SK-MEL-5 (cell line): ENCODE measurements around the gene ERBB4. TPM values are rescaled to one million over a fixed set of nuclear protein-coding genes. Genes with fewer than 3 reads are reported as not detected.

ENCODE experiments used
- DNase-seq: peaks from one replicate; pipeline ENCODE4 v3.0.0-alpha.2; 2016; ENCODE audit warnings: low read depth, low spot score
- in situ Hi-C: cut with HindIII; loops from 2 replicates; pipeline ENCODE4 v1.10.0; 2016; ENCODE audit warnings: low sequenced_read_pairs, high pct_unique_total_duplicates, low pct_unique_long_range_greater_than_20kb
- total RNA-seq: library from RNA; depleted of rRNA; stranded (reverse); fragments of >200 nt; shearing (Covaris generic); gene quantifications from 2 replicates; pipeline ENCODE4 v1.2.3, GENCODE V29; 2014

The ERBB4 gene
- total RNA-seq, 1 experiment from 2014 or later = 0.32 TPM

DNA sequence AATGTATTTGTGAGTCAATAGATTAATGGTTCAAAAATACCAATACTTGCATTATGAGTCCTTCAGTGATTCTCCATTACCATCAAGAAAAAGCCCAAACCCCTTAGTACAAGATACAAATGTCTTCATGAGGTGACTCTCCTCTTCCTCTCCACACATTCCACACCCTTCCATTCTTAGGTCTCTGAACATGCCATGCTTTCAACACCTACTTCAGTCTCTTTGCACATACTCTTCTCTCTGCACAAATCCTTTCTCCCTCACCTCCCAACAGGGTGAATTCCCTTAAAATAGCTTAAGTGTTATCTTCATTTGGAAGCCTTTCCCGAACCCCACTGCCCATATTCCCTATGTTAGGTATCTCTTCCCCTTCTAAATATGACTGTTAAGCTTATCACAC is 131.9 kb downstream of the ERBB4 start:
- in situ Hi-C loops = no loop called here
- DNase-seq = no peak

DNA sequence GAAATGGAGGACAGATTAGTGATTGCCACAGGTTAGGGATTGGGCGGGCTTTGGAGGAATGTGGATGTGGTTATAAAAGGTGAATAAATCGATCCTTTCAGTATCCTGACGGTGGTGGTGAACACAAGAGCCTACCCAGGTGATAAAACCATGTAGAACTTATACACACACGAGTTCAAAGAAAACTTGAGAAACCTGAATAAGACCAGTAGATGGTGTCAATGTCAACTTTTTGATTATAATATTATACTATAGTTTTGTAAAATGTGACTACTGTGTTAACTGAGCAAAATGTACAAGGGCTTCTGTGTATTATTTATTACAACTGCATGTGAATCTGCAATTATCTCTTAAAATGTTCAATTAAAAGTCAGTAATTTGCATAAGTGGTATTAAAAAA is 136.3 kb downstream of the ERBB4 start:
- in situ Hi-C loops = no loop called here
- DNase-seq = peak; percentile 45

DNA sequence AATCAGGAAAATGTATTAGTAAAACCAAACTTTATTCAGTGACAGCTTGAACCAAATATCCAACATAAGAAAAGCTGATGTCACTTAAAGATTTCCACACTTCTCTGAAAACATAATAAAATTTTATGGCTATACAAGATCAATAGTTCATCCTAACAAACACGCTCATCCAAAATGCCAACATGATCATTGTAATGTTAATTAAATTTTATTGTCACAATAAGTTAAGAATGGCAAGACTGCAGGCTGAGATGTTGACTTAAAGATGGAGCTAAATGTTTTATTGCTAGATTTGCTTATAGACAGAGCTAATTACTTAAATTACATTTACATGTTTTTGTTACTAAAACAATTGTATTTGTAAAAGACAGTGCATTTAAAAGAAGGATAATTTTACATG is 140.3 kb downstream of the ERBB4 start:
- no peak for DNase-seq
- in situ Hi-C loops = no loop called here

DNA sequence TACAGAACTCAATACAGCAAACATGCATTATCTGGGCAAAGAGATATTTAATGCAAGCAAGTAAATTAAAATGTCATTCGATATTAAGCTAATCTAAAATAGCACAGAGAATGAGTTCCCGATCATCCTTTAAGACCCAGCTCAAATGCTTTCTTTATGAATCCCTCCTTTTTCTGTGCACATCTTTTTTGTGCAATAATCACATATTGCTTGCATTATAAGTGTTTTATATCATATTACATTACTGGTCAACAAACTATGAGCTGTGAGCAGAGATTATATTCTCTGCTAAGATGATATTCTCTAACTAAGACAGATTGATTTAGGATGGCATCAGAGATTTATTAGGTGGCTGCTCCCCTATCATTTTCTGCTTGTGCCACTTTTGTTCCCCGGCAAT is 146.1 kb downstream of the ERBB4 start:
- in situ Hi-C loops = no loop called here
- no peak for DNase-seq

DNA sequence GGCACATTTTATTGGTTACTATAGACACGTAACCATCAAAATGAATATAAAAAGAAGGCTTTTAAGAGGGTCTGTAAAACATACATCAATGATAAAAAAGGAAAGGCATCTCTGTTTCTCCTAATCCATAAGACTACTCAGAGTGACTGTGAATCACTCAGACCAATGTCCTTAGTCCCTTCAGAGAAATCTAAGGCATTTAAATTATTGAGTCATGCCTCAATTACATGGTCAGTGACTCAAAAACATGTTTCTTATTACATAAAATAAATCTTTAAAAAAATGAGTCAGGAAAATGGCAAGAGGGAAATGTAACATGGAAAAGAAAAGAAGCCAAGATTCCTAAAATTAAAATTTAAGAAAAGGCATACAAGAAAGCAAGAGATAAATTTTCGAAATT is 146.6 kb downstream of the ERBB4 start:
- DNase-seq = no peak
- in situ Hi-C loops = no loop called here

DNA sequence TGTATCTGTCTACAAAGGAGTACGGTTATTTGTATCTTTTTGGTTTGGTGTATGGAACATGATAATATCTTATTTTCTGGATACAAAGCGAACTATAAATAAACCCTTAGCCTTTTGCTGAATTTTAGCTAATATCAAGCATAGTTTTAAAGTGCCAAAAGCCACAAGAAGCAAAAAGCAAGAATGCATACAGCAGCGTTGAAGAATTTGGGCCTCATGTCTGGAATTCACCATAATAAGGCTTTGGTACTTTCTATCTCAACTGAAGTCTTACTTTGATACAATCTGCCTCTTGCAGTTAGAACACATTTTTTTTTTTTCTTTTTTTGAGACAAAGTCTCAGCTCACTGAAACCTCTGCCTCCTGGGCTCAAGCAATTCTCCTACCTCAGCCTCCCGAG is 151.5 kb downstream of the ERBB4 start:
- DNase-seq = no peak
- in situ Hi-C loops = no loop called here

DNA sequence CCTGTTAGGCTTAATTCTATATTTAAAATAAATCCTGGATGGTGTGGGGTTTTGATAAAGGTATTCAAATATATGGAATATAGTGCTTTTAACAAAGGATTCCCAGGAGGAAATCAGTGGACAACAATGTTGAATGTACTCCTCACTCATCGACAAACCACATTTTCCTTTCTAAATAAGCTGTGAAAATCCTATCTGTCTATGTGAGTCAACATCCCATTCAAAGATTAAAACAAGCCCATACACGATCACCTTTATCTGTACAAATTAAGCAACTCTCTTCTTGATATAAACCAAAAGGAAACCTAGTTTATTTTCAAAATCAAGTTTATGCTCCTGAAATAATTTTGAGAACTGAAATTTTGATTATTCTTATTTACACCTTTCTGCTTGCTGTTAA is 153.4 kb downstream of the ERBB4 start:
- in situ Hi-C loops = no loop called here
- DNase-seq = no peak

DNA sequence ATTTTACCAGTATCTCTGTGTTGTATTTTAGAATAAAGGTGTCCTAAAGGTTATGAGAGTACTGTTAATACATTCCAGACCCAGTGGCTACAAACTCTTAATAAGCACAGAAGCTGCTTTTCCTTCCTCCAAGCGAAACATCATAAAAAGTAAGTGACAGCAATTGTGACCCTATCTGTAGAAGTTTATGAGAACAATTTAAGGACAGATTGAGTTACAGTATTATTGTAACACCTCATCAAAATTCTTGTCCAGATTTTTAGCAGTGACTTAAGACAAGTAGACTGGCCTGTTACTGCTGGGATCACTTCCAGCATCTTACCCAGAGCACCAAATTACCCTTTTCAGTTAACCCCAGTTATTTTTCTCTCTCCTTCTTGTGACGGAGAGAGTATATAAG is 154.6 kb downstream of the ERBB4 start:
- in situ Hi-C loops = no loop called here
- no peak for DNase-seq

DNA sequence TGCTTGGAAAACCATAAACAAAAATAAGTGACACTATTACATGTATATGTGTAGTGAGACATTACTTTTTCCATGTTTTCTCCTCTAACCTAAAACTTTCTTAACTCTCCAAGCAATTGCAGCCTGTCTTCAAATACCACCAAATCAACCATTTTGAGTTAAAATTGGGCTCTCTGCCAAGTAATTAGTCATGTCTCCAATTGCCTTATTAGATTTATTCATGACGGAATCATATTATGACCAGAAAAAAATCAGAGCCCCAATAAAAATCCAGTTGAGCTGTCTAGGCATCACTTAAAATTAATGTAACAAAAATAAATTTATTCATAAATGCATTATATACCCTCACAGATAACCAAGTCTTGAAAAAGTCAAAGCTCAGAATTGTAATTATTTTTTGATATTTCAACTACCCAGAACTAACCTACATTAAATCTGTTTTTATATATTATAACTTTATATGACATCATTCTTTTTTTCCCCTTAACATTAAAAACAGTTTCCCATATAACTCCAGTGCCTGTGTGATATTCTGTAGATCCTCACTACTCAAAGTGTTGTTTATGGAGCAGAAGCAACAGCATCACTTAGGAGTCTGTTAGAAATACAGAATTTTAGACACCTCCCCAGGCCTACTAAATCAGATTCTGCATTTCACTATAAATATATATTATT is 157.0 kb downstream of the ERBB4 start:
- no peak for DNase-seq
- in situ Hi-C loops = no loop called here

DNA sequence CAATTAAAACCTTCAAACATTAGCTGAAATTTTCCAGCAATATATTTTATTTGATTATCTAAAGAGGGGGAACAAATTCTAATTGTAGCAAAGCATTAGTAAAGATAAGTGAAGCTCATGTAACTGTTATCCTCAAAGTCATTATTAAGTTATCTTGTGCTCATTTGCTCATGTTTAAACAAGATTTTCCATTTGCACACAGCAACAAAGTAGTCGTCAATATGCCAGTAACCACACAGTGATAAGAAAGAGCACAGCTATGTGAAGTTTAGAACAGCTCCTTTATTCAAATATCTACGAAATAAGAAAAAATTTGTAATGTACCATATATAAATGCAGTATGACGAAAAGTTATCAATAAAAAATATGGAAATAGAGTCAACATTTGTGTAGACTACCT is 159.5 kb downstream of the ERBB4 start:
- in situ Hi-C loops = no loop called here
- DNase-seq = no peak

DNA sequence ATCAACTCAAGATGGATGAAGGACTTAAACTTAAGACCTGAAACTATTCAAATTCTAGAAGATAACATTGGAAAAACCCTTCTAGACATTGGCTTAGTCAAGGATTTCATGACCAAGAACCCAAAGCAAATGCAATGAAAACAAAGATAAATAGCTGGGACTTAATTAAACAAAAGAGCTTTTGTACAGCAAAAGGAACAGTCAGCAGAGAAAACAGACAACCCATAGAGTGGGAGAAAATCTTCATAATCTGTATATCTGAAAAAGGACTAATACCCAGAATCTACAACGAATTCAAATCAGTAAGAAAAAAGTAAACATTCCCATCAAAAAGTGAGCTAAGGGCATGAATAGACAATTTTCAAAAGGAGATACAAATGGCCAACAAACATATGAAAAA is 171.2 kb downstream of the ERBB4 start:
- in situ Hi-C loops = no loop called here
- no peak for DNase-seq

DNA sequence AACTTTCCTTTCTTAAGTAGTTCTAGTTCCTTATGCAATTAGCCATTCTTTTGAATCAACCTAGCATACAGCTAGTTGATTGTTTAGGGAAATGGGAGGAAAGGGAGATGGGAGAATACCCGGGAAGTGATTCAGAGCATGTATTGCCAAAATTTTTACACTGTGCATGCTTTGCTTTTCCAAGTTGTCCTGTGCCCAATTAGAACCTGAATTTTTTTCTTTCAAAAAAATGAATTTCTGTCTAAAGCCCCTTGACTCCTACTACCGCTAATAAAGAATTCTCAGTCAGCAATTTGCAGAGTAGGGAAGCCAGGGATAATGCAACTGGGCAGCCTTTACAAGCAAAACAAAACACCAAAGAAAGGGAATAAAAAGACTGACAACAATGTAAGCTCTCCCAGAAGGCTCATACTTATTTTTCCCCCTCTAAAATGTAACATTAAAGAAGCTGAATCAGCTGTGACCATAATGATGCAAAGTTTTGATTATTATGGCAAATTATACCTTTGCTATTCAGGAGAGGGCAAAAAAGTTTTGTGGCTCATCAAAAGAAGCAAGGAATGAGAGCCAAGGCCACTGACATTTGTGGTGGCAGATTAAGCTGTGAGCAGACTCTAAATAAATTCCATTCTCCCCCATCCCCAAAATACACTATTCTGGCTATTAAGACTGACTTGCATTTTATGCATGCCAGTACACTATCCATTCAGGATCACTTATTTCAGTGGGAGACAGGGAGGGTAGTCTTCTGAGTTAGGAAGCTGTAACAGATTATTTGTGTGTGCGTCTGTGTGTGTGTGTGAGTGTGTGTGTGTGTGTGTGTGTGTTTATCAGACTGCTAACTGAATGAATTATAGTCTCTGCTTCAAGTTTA is 174.3 kb downstream of the ERBB4 start:
- no peak for DNase-seq
- in situ Hi-C loops = no loop called here

DNA sequence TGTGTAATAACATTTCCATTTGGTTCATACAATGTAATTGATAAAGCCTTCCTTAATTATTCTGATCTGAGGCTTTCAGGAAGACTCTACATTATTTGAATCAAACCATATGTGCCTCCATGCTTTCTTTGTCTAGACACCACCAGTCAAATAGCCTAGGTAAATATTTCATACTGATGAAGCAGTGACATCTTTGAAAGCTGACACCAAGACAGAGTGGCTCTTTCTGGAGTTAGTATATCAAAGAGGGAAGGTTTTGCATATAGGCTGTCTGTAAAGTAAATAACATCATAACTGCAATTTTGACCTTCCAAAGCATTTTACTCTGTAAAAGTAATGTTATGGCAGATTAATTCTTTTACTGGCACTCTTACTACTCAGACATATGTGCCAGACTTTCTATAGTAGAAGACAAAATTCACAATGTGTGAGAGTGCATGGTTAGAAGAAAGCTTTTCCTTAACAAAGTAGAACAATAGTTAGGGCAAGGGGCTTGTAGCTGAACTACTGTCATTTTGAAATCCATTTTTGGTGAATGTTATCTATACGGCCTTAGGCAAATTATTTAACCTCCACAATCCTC is 177.3 kb downstream of the ERBB4 start:
- DNase-seq = no peak
- in situ Hi-C loops = no loop called here

DNA sequence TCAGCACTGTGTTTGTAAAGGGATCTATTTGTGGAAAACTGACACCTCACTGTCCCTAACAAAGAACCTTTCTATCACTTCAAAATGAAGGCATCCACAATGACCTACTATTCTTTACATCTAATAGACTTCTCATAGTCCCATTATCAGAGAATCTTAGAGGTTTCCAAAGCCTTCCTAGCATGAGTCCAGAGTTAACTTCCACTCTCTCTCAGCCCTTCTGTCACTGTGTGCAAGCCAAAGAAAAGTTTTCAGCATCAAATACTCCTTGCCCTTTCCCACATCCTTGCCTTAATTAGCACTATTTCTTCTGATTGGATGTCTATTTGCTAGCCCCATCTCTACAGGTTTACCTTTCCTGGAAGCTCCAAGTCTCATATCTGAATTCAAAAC is 178.5 kb downstream of the ERBB4 start:
- peak; percentile 12 for DNase-seq
- in situ Hi-C loops = no loop called here

DNA sequence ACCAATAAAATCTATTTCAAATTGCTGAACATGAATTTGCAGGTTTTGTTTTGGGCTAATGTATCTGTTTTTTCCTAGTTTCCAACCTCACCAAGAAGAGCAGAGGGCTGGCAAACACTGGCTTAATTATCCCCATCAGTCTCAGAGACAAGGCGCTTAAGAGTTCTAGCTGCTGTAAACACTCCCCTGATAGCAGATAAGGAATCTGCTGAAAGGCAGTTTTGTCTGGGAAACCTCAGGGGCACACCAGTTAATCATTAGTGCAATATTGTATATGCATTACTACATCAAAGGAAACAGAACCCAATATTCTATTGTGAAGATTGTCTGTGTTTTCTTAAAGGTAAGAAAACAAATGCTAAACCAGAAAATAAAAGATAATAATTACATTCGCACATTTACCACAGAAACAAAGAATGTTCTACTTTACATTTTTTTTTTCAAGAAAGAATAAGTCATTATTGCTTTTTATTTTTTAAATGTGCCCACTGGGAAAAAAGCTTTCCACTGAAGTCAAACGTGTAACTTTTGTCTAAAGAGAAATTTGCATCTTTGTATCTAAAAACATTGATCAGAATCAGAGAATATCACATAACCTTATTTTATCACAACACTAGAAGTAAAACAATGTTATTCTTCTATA is 179.1 kb downstream of the ERBB4 start:
- in situ Hi-C loops = no loop called here

DNA sequence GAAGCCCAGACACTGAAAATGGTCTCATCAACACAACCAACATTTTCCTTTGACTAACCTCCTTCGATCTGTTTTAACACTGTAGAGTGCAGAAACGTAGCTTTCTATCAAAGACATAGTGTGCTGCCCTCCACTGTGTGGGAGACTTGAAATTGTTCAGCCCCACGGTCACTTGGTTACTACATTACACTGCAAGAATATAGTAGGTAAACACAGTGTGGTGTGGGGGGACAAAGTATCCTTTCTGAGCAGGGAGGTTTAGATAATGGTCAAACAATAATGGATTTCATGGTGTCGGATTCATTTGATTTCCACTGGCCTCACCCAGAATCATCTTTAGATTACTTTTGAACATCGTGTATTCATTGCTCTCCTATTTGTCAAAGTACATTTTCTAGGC is 181.0 kb downstream of the ERBB4 start:
- no peak for DNase-seq
- in situ Hi-C loops = no loop called here

More for the DNA sequence above, 179.1 kb downstream of the ERBB4 start:
- DNase-seq = peak; percentile 12

DNA sequence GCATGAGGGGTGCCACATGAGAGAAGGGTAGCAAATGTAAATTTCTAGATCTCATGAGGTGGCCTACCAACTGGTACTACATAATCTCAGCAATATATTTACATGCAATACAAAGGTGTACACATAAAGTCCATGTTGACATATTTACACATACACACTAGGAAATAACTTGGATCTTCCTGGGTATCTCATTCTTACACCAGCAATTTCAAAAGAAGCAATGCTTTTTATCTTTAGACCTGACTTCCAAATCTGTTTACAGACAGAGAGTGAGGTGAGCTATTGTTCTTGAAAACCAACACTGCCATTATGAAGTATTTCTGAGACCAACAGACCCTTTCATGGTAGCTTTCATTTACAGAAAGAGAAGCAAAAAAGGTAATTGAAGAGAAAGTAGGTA is 184.2 kb downstream of the ERBB4 start:
- in situ Hi-C loops = no loop called here

DNA sequence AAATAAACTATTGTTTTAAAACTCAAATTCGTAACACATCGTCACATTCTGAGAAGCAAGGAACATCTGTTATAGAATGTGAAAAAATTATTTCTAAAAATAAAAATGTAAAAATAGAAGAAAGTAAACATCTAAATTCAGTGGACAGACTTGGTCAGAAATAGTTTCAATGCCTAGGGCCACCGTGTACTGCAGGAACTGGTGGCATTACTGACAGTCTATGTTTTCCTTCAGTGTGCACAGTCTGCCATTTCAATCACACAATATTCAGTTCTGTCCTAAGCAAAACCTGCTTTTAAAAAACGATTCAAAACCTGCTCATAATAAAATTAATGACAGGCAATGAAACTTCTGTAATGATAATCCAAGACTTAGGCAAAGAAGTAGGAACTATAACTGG is 190.1 kb downstream of the ERBB4 start:
- in situ Hi-C loops = no loop called here
- no peak for DNase-seq

More for the DNA sequence above, 184.2 kb downstream of the ERBB4 start:
- no peak for DNase-seq
